ENCODE results near the gene KCTD10.

DNA sequence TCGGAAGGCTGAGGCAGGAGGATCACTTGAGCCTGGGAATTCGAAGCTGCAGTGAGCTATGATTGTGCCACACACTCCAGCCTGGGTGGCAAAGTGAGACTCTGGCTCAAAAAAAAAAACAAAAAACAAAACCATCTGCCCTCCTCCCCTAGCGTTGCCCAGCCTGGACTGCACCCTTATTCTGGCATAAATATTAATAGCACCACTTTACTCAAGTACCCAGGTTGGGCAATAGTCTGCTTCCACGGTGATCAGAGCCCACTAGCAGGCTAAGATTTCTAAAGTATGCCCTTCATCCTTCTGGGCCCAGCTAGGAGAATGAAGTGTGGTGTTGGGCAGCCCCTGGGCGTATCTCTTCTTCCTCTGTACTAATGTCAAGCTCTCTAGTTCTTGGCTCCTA, 33.3 kb downstream of the KCTD10 start:
- TF ChIP-seq CTCF (optimal IDR thresholded peaks at IDR 0.05 in 1 of 3, IDR thresholded peaks at IDR 0.05 in 1 of 3, conservative IDR thresholded peaks at IDR 0.05 in 1 of 3; ENCODE audit: extremely low read depth in 1 of 3, insufficient read depth in 2 of 3, low read length in 3 of 3) = no peak
- no peak for TF ChIP-seq EZH2 (IDR thresholded peaks at IDR 0.05; ENCODE audit: low read length)
